Measurements from ENCODE around the gene MRPS23.
A peak's percentile ranks its signal among the peaks of the same experiment; 100 is the strongest.
"Not testable (repeated sequence)": the region's sequence is repeated elsewhere in the genome, so short reads cannot be mapped to it uniquely, and the experiment has no call there.

The MRPS23 gene

GRCh38 chr17:57862694-57863667, 13.1 kb upstream of the MRPS23 start:
- DNase-seq (ENCODE audit: low spot score), result peak; percentile 78

- peak; percentile 73 for DNase-seq (ENCODE audit: low spot score)
These were observed 12.2 kb upstream of the MRPS23 start for GRCh38 chr17:57861790-57862693.

- DNase-seq (ENCODE audit: low spot score), result peak; percentile 73
These were observed 11.4 kb upstream of the MRPS23 start for GRCh38 chr17:57861000-57861789.

- no peak for DNase-seq (ENCODE audit: low spot score)
These were observed 10.7 kb upstream of the MRPS23 start for GRCh38 chr17:57860414-57860999.

- no peak for DNase-seq (ENCODE audit: low spot score)
These were observed 10.0 kb upstream of the MRPS23 start for GRCh38 chr17:57859601-57860413.

- no peak for DNase-seq (ENCODE audit: low spot score)
These were observed 9.0 kb upstream of the MRPS23 start for GRCh38 chr17:57858838-57859237.

- DNase-seq (ENCODE audit: low spot score), result no peak
These were observed 7.2 kb upstream of the MRPS23 start for GRCh38 chr17:57856792-57857620.

- no peak for DNase-seq (ENCODE audit: low spot score)
These were observed 5.7 kb upstream of the MRPS23 start for GRCh38 chr17:57855391-57856035.

- no peak for DNase-seq (ENCODE audit: low spot score)
These were observed 3.9 kb upstream of the MRPS23 start for GRCh38 chr17:57853695-57854094.

- no peak for DNase-seq (ENCODE audit: low spot score)
These were observed 3.1 kb upstream of the MRPS23 start for GRCh38 chr17:57852955-57853328.

GRCh38 chr17:57852092-57852954, 2.5 kb upstream of the MRPS23 start:
- DNase-seq (ENCODE audit: low spot score), result no peak

GRCh38 chr17:57849163-57849873, 526 bp downstream of the MRPS23 start:
- no peak for DNase-seq (ENCODE audit: low spot score)

GRCh38 chr17:57846056-57846945, 3.5 kb downstream of the MRPS23 start:
- not testable (repeated sequence) for DNase-seq (ENCODE audit: low spot score)

GRCh38 chr17:57842280-57842679, 7.6 kb downstream of the MRPS23 start:
- DNase-seq (ENCODE audit: low spot score), result no peak

- no peak for DNase-seq (ENCODE audit: low spot score)
These were observed 10.3 kb downstream of the MRPS23 start for GRCh38 chr17:57839571-57839923.

GRCh38 chr17:57838857-57839570, 10.8 kb downstream of the MRPS23 start:
- DNase-seq (ENCODE audit: low spot score), result no peak

All from Ammon's horn (tissue), 1 donor.